Urinary bladder (tissue), 4 donors: ENCODE measurements around the gene ALX3. TPM values are rescaled to one million over a fixed set of nuclear protein-coding genes. Genes with fewer than 3 reads are reported as not detected.
"Not testable (repeated sequence)": the region's sequence is repeated elsewhere in the genome, so short reads cannot be mapped to it uniquely, and the experiment has no call there.

Experiments used
- DNase-seq: peaks from one replicate; pipeline ENCODE4 v3.0.0-alpha.2; 2015; ENCODE audit errors: extremely low spot score
- H3K27ac ChIP-seq: one replicate; pipeline ENCODE4 v1.5.1; 2013; ENCODE audit warnings: low read depth, mild to moderate bottlenecking, moderate library complexity
- H3K36me3 ChIP-seq: one replicate; pipeline ENCODE4 v1.6.1; 2013; ENCODE audit warnings: mild to moderate bottlenecking, moderate library complexity; ENCODE audit not compliant: insufficient read depth
- H3K4me1 ChIP-seq: one replicate; pipeline ENCODE4 v1.6.1; 2013; ENCODE audit warnings: mild to moderate bottlenecking, moderate library complexity; ENCODE audit not compliant: insufficient read depth
- H3K4me3 ChIP-seq: one replicate; pipeline ENCODE4 v1.5.1; 2013; ENCODE audit warnings: low read depth, low read length
- WGBS: extraction: QIAGEN DNeasy Blood & Tissue Kit; methylation state at CpG from one replicate; pipeline ENCODE4 v1.1.7; 2013; 5-methylcytosine and 5-hydroxymethylcytosine counted together
- polyA plus RNA-seq: library from polyadenylated mRNA; stranded (reverse); fragments of 200-250 nt; gene quantifications from one replicate; pipeline ENCODE4 v1.2.3, GENCODE V29; 2013
- total RNA-seq: library from RNA; depleted of rRNA; stranded (reverse); fragments of >200 nt; gene quantifications from one replicate; pipeline ENCODE4 v1.2.3, GENCODE V29; 2014
- donor health status: healthy with polysubstance abuse.
- donor health status: healthy.

The ALX3 gene
- total and polyA plus RNA-seq, 2 donors, result 0.15 to 0.21 TPM

DNA sequence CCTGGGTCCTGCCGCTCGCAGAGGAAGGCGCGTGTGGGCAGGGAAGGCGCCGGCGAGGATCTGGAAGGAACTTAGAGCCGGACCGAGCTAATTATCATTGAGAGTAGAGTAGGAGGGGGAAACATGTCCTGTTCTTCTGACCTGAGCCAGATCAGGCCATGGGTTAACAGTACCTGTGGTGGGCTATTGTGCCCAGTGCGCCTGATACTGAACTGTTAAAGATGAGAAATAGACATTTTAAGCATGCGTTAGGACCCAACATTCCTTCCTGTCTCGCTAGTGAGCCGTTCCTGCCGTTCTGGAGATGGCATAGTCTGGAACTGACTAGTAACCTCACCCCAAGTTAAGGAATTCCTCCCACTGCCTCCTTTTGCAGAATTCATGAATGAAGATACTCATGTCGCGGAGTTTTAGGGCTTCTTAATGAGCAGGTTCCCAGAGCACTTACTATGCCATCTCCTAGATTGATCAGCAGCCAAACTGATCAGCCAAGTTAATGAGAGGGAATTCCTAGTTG is 35.2 kb downstream of the ALX3 start:
- Histone ChIP-seq H3K27ac (no peak overlapping the region), H3K4me1 (peaks cover 1% of the 10 kb centered on the region), H3K4me3 (peak overlapping the region; percentile 77), H3K36me3 (no peaks in the 10 kb centered on the region)
- WGBS, result 6% methylated on average over 16 of the region's 16 CpGs
- no peak for DNase-seq

- Histone ChIP-seq H3K4me1 (peaks cover 1% of the 10 kb centered on the region), H3K4me3 (peak within 1 kb of the TSS; percentile 77), H3K36me3 (no peaks in the 10 kb centered on the region), H3K27ac (peak within 1 kb of the TSS; percentile 83)
- WGBS, result under 1% methylated on average over 66 of the region's 66 CpGs
- DNase-seq, result peak; percentile 91
Observed at GRCh38 chr1:110034451-110035235, 35.8 kb downstream of the ALX3 start, which contains the start of gene STRIP1. Gene STRIP1 (plus strand): TSS chr1:110034624. CDS start chr1:110034638, 14 bp downstream.

DNA sequence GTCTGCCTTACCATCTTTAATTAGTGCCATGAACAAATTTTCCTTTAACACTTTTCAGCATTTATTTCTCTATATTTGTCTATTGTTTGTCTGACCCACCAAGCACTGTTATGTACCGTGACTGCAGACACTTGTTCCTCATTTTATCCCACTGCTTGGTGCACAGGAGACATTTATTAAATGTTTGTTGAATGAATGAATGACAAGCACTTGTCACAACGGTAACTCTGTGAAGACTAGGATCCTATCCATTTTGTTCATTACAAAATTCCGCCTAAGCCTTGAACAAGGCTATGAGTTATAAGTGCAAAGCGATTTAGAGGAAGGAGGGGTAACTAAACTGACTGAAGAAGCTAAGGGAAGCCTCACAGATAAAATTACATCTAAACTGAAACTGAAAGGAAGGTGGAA is 36.4 kb downstream of the ALX3 start:
- peak overlapping the region; percentile 38 for H3K4me3 ChIP-seq
- H3K4me1 ChIP-seq, result peaks cover 1% of the 10 kb centered on the region
- 56% methylated on average over 4 of the region's 4 CpGs for WGBS
- DNase-seq, result no peak
- no peaks in the 10 kb centered on the region for H3K36me3 ChIP-seq
- H3K27ac ChIP-seq, result no peak overlapping the region

DNA sequence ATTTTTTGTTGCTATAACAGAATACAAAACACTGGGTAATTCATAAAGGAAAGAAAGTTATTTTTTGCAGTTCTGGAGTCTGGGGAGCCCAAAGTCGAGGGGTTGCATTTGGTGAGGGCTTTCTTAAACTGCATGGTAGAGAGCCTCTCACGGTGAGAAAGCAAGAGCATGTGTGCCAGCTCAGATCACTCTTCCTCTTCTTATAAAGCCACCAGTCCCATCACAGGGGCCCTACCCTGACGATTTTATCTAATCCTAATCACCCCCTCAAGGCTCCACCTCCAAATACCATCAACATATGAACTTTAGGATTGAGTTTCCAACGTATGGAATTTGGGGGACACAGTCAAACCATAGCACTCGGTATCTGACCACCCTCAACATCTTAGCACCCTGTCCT is 37.1 kb downstream of the ALX3 start:
- WGBS, result 88% methylated on average over 5 of the region's 5 CpGs
- Histone ChIP-seq H3K36me3 (no peaks in the 10 kb centered on the region), H3K4me3 (no peak overlapping the region), H3K27ac (no peak overlapping the region), H3K4me1 (peaks cover 1% of the 10 kb centered on the region)
- DNase-seq, result no peak

GRCh38 chr1:110032327-110032726 is 38.1 kb downstream of the ALX3 start:
- Histone ChIP-seq H3K36me3 (no peaks in the 10 kb centered on the region), H3K4me1 (peaks cover 1% of the 10 kb centered on the region), H3K4me3 (no peak overlapping the region), H3K27ac (no peak overlapping the region)
- 91% methylated on average over 2 of the region's 2 CpGs for WGBS
- no peak for DNase-seq

DNA sequence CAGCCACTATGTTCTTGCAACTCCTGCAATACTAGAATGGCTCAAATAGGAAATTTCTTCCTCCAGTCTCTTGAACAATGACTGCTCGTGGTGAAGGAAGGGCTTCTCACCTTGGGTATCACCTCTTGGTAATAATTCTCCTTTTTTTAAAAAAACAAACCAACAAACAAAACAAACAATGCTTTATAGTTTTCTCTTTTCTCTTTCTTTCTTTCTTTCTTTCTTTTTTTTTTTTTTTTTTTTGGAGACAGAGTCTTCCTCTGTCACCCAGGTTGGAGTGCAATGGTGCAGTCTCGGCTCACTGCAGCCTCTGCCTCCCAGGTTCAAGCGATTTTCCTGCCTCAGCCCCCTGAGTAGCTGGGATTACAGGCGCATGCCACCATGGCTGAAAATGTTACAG is 39.8 kb downstream of the ALX3 start:
- DNase-seq, H3K27ac ChIP-seq, H3K4me1 ChIP-seq, H3K36me3 ChIP-seq, H3K4me3 ChIP-seq: not testable (repeated sequence)
- WGBS, result 74% methylated on average over 4 of the region's 4 CpGs

GRCh38 chr1:110024613-110025012 is 45.9 kb downstream of the ALX3 start:
- Histone ChIP-seq H3K4me3 (no peak overlapping the region), H3K4me1 (no peaks in the 10 kb centered on the region), H3K36me3 (peaks cover 5% of the 10 kb centered on the region), H3K27ac (no peak overlapping the region)
- DNase-seq, result no peak
- WGBS, result 85% methylated on average over 4 of the region's 4 CpGs

DNA sequence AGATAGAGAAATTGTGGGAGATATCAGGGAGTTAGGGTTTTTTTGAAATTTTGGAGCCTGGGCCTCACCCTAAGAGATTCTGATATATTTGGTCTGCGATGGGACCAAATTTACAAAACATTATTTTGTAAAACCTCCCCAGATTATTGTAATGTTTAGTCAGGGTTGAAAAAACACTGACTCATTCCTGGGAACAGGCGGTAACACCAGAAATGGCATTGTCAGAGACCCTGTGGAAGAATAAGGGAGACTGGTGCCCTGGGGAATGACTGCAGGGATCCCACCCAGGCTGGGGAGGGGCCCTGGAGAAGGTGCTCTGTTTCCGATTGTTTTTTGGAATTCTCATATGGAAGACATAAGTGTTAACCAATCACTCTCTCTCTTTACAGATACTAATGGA is 49.2 kb downstream of the ALX3 start:
- DNase-seq, result no peak
- 89% methylated on average over 3 of the region's 3 CpGs for WGBS
- Histone ChIP-seq H3K27ac (no peak overlapping the region), H3K36me3 (peaks cover 8% of the 10 kb centered on the region), H3K4me3 (no peak overlapping the region), H3K4me1 (no peaks in the 10 kb centered on the region)

DNA sequence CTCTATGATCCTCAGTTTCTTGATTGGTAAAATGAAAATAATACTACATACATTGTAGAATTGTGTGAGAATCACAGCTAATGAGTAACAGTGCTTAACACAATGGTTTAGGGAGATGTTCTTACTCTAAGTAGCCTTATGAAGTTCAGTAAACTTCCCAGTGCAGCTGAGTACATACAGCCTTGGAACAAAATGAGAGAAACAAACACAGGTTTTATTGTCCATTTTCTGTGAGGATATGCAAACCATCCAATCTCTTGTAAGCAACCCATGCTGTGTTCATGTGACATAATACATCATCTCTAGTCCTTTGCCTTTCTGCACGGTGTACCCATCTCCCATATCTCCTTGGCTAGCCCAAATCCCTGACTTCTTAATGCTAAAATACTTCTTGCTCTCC is 50.7 kb downstream of the ALX3 start:
- Histone ChIP-seq H3K36me3 (peaks cover 12% of the 10 kb centered on the region), H3K4me3 (no peak overlapping the region), H3K27ac (no peak overlapping the region), H3K4me1 (no peaks in the 10 kb centered on the region)
- no peak for DNase-seq
- WGBS, result 83% methylated on average over 1 of the region's 1 CpG

- H3K4me3 ChIP-seq, result no peak overlapping the region
- H3K27ac ChIP-seq, result no peak overlapping the region
- 93% methylated on average over 9 of the region's 9 CpGs for WGBS
- peaks cover 12% of the 10 kb centered on the region for H3K36me3 ChIP-seq
- no peaks in the 10 kb centered on the region for H3K4me1 ChIP-seq
- no peak for DNase-seq
Observed at GRCh38 chr1:110018396-110018795, 52.1 kb downstream of the ALX3 start.

DNA sequence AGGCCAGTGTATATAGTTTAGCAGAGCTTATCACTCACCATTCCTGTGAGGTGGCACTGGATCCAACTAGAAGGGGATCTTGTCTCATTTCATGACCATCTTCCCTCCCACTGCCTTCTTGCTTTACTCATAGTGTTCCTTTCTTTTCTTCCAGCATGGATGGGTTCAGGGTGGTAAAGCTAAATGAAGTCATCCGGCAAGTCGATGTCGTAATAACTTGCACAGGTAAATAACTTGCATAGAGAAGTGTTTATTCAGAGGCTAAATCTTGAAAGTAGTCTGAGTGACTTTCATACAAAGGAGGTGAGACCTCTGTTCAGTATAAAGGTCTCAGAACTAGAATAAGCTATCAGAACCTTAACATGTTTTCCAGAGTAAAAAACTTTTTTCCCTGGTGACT is 52.7 kb downstream of the ALX3 start:
- H3K4me3 ChIP-seq, result no peak overlapping the region
- no peaks in the 10 kb centered on the region for H3K4me1 ChIP-seq
- peaks cover 12% of the 10 kb centered on the region for H3K36me3 ChIP-seq
- no peak overlapping the region for H3K27ac ChIP-seq
- WGBS, result 93% methylated on average over 3 of the region's 3 CpGs
- DNase-seq, result no peak

GRCh38 chr1:110012100-110012780 is 58.2 kb downstream of the ALX3 start:
- Histone ChIP-seq H3K36me3 (peaks cover 4% of the 10 kb centered on the region), H3K27ac (no peak overlapping the region), H3K4me3 (no peak overlapping the region), H3K4me1 (no peaks in the 10 kb centered on the region)
- WGBS, result 87% methylated on average over 6 of the region's 6 CpGs
- DNase-seq, result no peak

DNA sequence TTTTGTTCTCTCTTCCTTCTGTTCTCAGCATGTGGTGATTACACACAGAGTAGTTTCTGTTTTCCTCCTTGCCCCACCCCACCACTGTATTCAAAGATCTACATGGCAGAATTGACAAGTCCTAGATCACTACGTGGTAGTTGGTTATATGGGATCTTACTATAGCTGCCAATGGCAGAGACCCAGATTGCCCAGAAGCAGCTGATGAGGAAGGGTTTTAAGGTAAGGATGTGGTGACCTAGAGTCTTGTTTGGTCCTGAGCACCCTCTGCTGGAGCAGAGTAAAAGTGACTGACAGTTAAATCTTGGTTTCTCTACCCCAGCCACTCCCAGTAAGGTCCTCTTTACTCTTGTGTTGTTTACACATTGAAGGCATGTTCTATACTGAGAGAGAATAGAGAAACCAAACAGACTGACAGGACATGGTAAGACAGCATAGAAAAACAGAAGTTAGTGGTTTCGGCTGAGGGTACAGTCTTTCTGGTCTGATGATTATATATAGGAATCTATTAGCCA is 58.9 kb downstream of the ALX3 start:
- Histone ChIP-seq H3K36me3 (peaks cover 4% of the 10 kb centered on the region), H3K4me3 (no peak overlapping the region), H3K4me1 (no peaks in the 10 kb centered on the region), H3K27ac (no peak overlapping the region)
- DNase-seq, result no peak
- WGBS, result 40% methylated on average over 2 of the region's 2 CpGs
